ENCODE results near the gene ME1.

ME1 gene

DNA sequence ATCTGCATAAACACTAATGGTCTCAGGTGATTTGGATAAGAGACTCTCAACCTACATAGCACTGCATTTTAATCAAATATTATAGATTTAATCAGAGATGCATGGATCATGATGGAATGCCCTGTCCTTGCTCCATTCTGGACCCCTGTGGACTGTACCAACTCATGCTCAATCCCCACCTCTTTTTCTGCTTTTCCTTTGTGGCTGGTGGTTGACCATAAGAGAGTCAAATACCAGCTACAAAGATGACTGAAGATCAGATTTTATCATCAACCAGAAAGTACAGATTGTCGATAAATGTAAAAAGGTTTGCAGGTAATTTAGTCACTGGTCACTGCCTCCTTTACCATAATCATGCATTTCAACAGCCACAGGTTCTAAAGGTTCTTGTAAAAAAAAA, 116.2 kb downstream of the ME1 start:
- Histone ChIP-seq H3K27ac (ENCODE audit: low read depth, low read length) (no peak overlapping the region), H3K9me3 (ENCODE audit: control insufficient read depth in 1 of 2, low read length in 2 of 2) (no peaks in the 10 kb centered on the region), H3K4me3 (ENCODE audit: low read depth in 1 of 2, low read length in 2 of 2) (no peak overlapping the region), H3K27me3 (ENCODE audit: control insufficient read depth in 1 of 2, insufficient read depth in 2 of 2, low read length in 2 of 2) (no peaks in the 10 kb centered on the region), H3K9ac (ENCODE audit: low read depth in 1 of 2, low read length in 2 of 2) (no peak overlapping the region), H3K4me1 (ENCODE audit: control insufficient read depth in 1 of 2, insufficient read depth in 2 of 2, low read length in 2 of 2) (no peaks in the 10 kb centered on the region), H3K36me3 (ENCODE audit: control insufficient read depth in 1 of 2, insufficient read depth in 2 of 2, low read length in 2 of 2) (peaks cover 0 to 3% of the 10 kb centered on the region in 2 donors)

DNA sequence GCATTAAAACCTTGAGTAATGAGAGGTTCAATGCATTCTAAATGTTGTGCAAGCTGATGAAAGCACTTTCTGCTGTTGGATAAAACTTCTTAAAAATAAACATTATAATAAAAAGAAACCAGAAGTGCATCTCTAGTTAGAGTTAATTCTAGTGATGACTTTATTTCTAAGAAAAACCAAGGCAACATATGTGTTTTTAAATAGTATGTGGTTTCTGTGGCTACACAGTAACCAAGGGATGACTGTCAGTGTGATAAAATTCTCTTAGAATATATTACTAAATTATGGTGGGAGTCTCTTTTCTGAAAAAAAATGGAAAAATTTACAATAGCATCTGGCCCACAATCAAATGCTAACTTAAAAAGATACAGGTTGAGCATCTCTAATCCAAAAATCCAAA, 117.0 kb downstream of the ME1 start:
- no peaks in the 10 kb centered on the region for H3K27me3 ChIP-seq (ENCODE audit: control insufficient read depth in 1 of 2, insufficient read depth in 2 of 2, low read length in 2 of 2)
- no peaks in the 10 kb centered on the region for H3K9me3 ChIP-seq (ENCODE audit: control insufficient read depth in 1 of 2, low read length in 2 of 2)
- H3K4me1 ChIP-seq (ENCODE audit: control insufficient read depth in 1 of 2, insufficient read depth in 2 of 2, low read length in 2 of 2) = no peaks in the 10 kb centered on the region
- peaks cover 0 to 3% of the 10 kb centered on the region in 2 donors for H3K36me3 ChIP-seq (ENCODE audit: control insufficient read depth in 1 of 2, insufficient read depth in 2 of 2, low read length in 2 of 2)
- no peak overlapping the region for H3K4me3 ChIP-seq (ENCODE audit: low read depth in 1 of 2, low read length in 2 of 2)
- H3K9ac ChIP-seq (ENCODE audit: low read depth in 1 of 2, low read length in 2 of 2) = no peak overlapping the region
- no peak overlapping the region for H3K27ac ChIP-seq (ENCODE audit: low read depth, low read length)

DNA sequence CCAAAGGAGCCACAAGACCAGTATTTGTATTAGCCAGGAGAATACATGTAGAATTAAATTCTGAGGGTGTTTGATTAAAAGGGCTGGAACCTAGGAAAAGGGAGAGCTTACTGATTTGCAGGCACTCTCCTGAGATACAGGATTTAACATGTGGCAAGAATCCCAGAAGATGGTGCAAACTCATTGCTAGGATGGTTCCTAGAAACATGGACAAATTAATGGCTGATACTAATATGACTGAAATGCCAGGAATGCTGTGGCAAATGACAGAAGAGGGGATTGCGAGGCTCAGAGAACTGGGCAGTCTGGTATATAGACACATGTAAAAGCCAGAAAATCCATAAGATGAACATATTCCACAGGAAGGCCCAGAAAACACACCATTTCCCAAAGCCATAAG, 119.6 kb downstream of the ME1 start:
- Histone ChIP-seq H3K9ac (ENCODE audit: low read depth in 1 of 2, low read length in 2 of 2) (no peak overlapping the region), H3K9me3 (ENCODE audit: control insufficient read depth in 1 of 2, low read length in 2 of 2) (no peaks in the 10 kb centered on the region)

DNA sequence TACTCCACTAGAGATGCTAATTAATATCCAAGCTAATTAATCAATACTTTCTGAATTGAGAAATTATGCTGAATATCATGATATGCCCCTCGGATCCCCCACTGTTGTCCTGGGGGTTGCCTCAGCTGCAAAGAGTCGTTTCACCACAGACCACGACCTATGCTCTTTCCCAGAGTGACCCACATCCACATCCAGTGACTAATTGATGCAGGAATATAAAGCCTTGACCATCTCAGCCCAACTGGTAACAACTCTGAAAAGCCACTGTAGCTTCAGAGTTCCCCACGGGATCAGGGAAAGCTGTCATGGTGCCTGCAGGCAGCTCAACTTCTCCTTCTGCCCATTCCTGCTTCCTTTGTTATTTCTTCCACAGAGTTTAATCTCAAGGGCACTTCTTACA, 120.8 kb downstream of the ME1 start:
- Histone ChIP-seq H3K9me3 (ENCODE audit: control insufficient read depth in 1 of 2, low read length in 2 of 2) (no peaks in the 10 kb centered on the region), H3K36me3 (ENCODE audit: control insufficient read depth in 1 of 2, insufficient read depth in 2 of 2, low read length in 2 of 2) (peaks cover 0 to 3% of the 10 kb centered on the region in 2 donors), H3K4me3 (ENCODE audit: low read depth in 1 of 2, low read length in 2 of 2) (no peak overlapping the region), H3K27me3 (ENCODE audit: control insufficient read depth in 1 of 2, insufficient read depth in 2 of 2, low read length in 2 of 2) (no peaks in the 10 kb centered on the region), H3K4me1 (ENCODE audit: control insufficient read depth in 1 of 2, insufficient read depth in 2 of 2, low read length in 2 of 2) (no peaks in the 10 kb centered on the region), H3K27ac (ENCODE audit: low read depth, low read length) (no peak overlapping the region), H3K9ac (ENCODE audit: low read depth in 1 of 2, low read length in 2 of 2) (no peak overlapping the region)

More for the DNA sequence above, 119.6 kb downstream of the ME1 start:
- H3K27ac ChIP-seq (ENCODE audit: low read depth, low read length) = no peak overlapping the region
- no peaks in the 10 kb centered on the region for H3K4me1 ChIP-seq (ENCODE audit: control insufficient read depth in 1 of 2, insufficient read depth in 2 of 2, low read length in 2 of 2)
- H3K4me3 ChIP-seq (ENCODE audit: low read depth in 1 of 2, low read length in 2 of 2) = no peak overlapping the region
- no peaks in the 10 kb centered on the region for H3K27me3 ChIP-seq (ENCODE audit: control insufficient read depth in 1 of 2, insufficient read depth in 2 of 2, low read length in 2 of 2)
- peaks cover 0 to 3% of the 10 kb centered on the region in 2 donors for H3K36me3 ChIP-seq (ENCODE audit: control insufficient read depth in 1 of 2, insufficient read depth in 2 of 2, low read length in 2 of 2)

DNA sequence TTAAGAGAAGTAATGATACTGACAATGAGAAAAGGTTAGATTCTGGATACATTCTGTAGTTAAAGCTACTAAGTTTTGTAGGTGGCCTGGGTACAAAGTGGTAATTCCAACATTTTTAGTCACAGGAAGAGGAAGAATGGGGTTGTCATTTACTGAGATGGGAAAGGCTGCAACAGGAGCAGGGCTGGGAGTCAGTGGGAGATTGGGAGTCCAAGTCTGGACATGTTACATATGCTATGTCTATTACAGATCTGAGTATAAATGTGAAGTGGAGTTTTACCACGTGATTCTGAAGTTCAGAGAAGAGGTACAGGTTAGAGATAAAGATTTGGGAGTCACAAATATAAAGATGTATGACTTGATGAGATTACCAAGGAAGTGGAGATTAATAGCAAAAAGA, 121.5 kb downstream of the ME1 start:
- H3K36me3 ChIP-seq (ENCODE audit: control insufficient read depth in 1 of 2, insufficient read depth in 2 of 2, low read length in 2 of 2) = peaks cover 0 to 3% of the 10 kb centered on the region in 2 donors
- H3K27me3 ChIP-seq (ENCODE audit: control insufficient read depth in 1 of 2, insufficient read depth in 2 of 2, low read length in 2 of 2) = no peaks in the 10 kb centered on the region
- H3K27ac ChIP-seq (ENCODE audit: low read depth, low read length) = no peak overlapping the region
- no peaks in the 10 kb centered on the region for H3K4me1 ChIP-seq (ENCODE audit: control insufficient read depth in 1 of 2, insufficient read depth in 2 of 2, low read length in 2 of 2)
- no peak overlapping the region for H3K4me3 ChIP-seq (ENCODE audit: low read depth in 1 of 2, low read length in 2 of 2)
- no peaks in the 10 kb centered on the region for H3K9me3 ChIP-seq (ENCODE audit: control insufficient read depth in 1 of 2, low read length in 2 of 2)
- no peak overlapping the region for H3K9ac ChIP-seq (ENCODE audit: low read depth in 1 of 2, low read length in 2 of 2)

DNA sequence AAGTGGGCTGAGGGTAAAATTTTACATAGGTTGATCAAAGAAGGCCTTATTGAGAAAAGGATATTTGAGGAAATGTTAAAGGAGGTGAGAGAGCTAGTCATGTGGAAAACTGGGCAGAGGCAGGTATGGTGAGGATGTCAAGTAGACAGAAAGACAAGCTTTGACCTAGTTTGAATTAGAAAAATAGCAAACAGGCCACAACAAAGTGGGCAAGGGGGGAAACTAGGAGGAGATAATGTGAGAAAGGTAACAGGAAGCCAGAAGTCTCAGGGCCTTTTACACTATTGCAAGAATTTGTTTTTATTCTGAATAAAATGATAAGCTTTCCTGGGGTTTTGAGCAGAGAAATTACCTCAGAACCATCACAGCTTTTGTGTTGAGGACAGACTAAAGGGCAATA, 122.0 kb downstream of the ME1 start:
- H3K4me3 ChIP-seq (ENCODE audit: low read depth in 1 of 2, low read length in 2 of 2) = no peak overlapping the region
- H3K9me3 ChIP-seq (ENCODE audit: control insufficient read depth in 1 of 2, low read length in 2 of 2) = no peaks in the 10 kb centered on the region
- peaks cover 0 to 3% of the 10 kb centered on the region in 2 donors for H3K36me3 ChIP-seq (ENCODE audit: control insufficient read depth in 1 of 2, insufficient read depth in 2 of 2, low read length in 2 of 2)
- H3K4me1 ChIP-seq (ENCODE audit: control insufficient read depth in 1 of 2, insufficient read depth in 2 of 2, low read length in 2 of 2) = no peaks in the 10 kb centered on the region
- H3K9ac ChIP-seq (ENCODE audit: low read depth in 1 of 2, low read length in 2 of 2) = no peak overlapping the region
- no peaks in the 10 kb centered on the region for H3K27me3 ChIP-seq (ENCODE audit: control insufficient read depth in 1 of 2, insufficient read depth in 2 of 2, low read length in 2 of 2)
- H3K27ac ChIP-seq (ENCODE audit: low read depth, low read length) = no peak overlapping the region

DNA sequence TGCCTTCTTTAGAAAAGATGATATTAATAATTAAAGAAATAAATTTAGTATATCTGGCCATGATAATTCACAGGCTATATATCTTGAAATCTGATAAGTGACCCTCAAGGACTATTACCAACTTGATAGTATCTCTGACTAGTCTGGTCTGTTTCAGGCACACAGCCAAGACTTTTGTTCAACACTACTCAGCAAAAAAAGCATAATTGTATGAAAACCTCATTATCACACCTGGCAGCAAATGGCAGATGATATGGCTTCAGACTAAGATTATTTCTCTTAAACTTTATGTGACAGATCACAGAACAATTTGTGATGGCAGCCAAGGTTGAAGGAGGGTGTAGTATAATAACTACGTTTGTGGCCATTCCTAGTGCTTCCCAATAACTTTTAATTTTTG, 123.0 kb downstream of the ME1 start:
- H3K27me3 ChIP-seq (ENCODE audit: control insufficient read depth in 1 of 2, insufficient read depth in 2 of 2, low read length in 2 of 2) = no peaks in the 10 kb centered on the region
- no peak overlapping the region for H3K9ac ChIP-seq (ENCODE audit: low read depth in 1 of 2, low read length in 2 of 2)
- peaks cover 0 to under 1% of the 10 kb centered on the region in 2 donors for H3K36me3 ChIP-seq (ENCODE audit: control insufficient read depth in 1 of 2, insufficient read depth in 2 of 2, low read length in 2 of 2)
- H3K27ac ChIP-seq (ENCODE audit: low read depth, low read length) = no peak overlapping the region
- H3K9me3 ChIP-seq (ENCODE audit: control insufficient read depth in 1 of 2, low read length in 2 of 2) = no peaks in the 10 kb centered on the region
- no peak overlapping the region for H3K4me3 ChIP-seq (ENCODE audit: low read depth in 1 of 2, low read length in 2 of 2)
- no peaks in the 10 kb centered on the region for H3K4me1 ChIP-seq (ENCODE audit: control insufficient read depth in 1 of 2, insufficient read depth in 2 of 2, low read length in 2 of 2)

DNA sequence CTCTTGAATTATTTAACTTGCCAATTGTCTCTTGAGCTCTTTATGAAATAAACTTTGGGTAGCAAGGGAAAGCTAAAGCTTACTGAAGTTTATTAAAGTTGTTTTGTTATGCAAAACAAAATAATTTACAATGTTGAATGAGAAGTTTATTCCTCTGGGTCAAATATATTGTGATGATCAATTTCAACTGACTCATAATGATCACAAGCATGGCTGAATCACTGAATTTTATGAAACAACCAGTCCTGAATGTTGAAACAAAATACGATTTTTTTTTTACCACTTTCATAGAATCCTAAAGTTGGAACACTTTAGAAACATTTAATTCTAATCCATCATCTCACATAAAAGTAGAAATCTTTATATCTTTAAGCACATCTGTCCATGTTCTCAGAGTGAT, 127.4 kb downstream of the ME1 start:
- no peak overlapping the region for H3K9ac ChIP-seq (ENCODE audit: low read depth in 1 of 2, low read length in 2 of 2)
- no peaks in the 10 kb centered on the region for H3K27me3 ChIP-seq (ENCODE audit: control insufficient read depth in 1 of 2, insufficient read depth in 2 of 2, low read length in 2 of 2)
- no peak overlapping the region for H3K27ac ChIP-seq (ENCODE audit: low read depth, low read length)

DNA sequence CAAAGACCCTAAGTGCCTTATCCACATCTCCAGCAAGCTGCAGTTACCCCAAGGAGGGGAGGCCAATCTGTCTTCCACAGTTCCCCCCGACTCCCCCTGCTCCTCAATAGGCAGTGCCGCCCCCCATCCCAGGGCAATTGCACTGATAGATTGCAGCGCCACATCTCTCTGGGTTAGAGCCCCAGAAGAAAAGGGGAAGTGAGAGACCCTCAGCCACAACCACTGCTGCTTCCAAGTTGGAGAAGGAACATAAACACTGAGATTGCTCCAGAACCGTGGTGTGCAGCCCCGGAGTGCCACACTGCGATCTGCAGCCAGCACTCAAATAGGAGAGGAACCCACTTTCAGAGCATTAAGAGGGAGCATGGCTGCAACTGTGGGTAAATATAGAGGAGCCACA, 136.2 kb downstream of the ME1 start:
- H3K4me1 ChIP-seq (ENCODE audit: control insufficient read depth in 1 of 2, insufficient read depth in 2 of 2, low read length in 2 of 2) = no peaks in the 10 kb centered on the region
- no peak overlapping the region for H3K9ac ChIP-seq (ENCODE audit: low read depth in 1 of 2, low read length in 2 of 2)
- no peaks in the 10 kb centered on the region for H3K27me3 ChIP-seq (ENCODE audit: control insufficient read depth in 1 of 2, insufficient read depth in 2 of 2, low read length in 2 of 2)
- H3K27ac ChIP-seq (ENCODE audit: low read depth, low read length) = no peak overlapping the region
- H3K36me3 ChIP-seq (ENCODE audit: control insufficient read depth in 1 of 2, insufficient read depth in 2 of 2, low read length in 2 of 2) = peaks cover 0 to 6% of the 10 kb centered on the region in 2 donors
- H3K9me3 ChIP-seq (ENCODE audit: control insufficient read depth in 1 of 2, low read length in 2 of 2) = no peaks in the 10 kb centered on the region
- H3K4me3 ChIP-seq (ENCODE audit: low read depth in 1 of 2, low read length in 2 of 2) = no peak overlapping the region

More for the DNA sequence above, 127.4 kb downstream of the ME1 start:
- no peak overlapping the region for H3K4me3 ChIP-seq (ENCODE audit: low read depth in 1 of 2, low read length in 2 of 2)
- H3K36me3 ChIP-seq (ENCODE audit: control insufficient read depth in 1 of 2, insufficient read depth in 2 of 2, low read length in 2 of 2) = no peaks in the 10 kb centered on the region
- no peaks in the 10 kb centered on the region for H3K9me3 ChIP-seq (ENCODE audit: control insufficient read depth in 1 of 2, low read length in 2 of 2)
- H3K4me1 ChIP-seq (ENCODE audit: control insufficient read depth in 1 of 2, insufficient read depth in 2 of 2, low read length in 2 of 2) = no peaks in the 10 kb centered on the region

DNA sequence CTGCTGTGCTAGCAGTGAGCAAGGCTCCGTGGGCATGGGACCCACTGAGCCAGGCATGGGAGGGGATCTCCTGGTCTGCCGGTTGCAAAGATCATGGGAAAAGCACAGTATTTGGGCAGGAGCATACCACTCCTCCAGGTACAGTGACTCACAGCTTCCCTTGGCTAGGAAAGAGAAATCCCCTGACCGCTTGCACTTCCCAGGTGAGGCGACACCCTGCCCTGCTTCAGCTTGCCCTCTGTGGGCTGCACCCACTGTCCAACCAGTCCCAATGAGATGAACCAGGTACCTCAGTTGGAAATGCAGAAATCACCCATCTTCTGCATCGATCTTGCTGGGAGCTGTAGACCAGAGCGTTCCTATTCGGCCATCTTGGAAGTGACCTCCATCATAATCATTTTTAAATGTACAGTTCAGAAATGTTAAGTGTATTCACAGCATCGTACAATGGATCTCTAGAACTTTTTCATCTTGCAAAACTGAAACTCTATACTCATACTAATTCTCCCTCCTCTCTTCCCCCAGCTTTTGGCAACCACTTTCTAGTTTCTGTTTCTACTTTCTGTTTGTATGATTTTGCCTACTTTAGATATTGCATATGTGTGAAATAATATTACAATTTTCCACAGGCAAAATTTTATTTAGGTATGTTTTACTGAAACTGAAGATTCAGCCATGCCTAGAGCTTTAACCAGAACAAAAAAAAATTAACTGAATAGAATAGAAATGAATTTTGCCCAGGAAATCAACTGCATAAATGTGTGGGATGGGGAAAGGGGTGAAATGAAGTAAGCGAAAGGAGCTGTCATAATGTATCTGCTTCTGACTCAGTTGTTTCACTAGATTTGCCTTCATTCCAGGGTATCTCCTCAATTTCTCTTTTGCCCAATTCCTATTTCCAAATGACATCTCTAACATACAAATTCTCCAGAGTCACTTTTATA, 137.7 kb downstream of the ME1 start:
- H3K4me3 ChIP-seq (ENCODE audit: low read depth in 1 of 2, low read length in 2 of 2) = no peak overlapping the region

More for the DNA sequence above, 137.7 kb downstream of the ME1 start:
- Histone ChIP-seq H3K9me3 (ENCODE audit: control insufficient read depth in 1 of 2, low read length in 2 of 2) (no peaks in the 10 kb centered on the region), H3K9ac (ENCODE audit: low read depth in 1 of 2, low read length in 2 of 2) (no peak overlapping the region), H3K27me3 (ENCODE audit: control insufficient read depth in 1 of 2, insufficient read depth in 2 of 2, low read length in 2 of 2) (no peaks in the 10 kb centered on the region), H3K4me1 (ENCODE audit: control insufficient read depth in 1 of 2, insufficient read depth in 2 of 2, low read length in 2 of 2) (no peaks in the 10 kb centered on the region), H3K36me3 (ENCODE audit: control insufficient read depth in 1 of 2, insufficient read depth in 2 of 2, low read length in 2 of 2) (peaks cover 0 to 6% of the 10 kb centered on the region in 2 donors), H3K27ac (ENCODE audit: low read depth, low read length) (no peak overlapping the region)
